Stimulated activated CD4-positive, alpha-beta T cell treated with anti-CD3 and anti-CD28 coated beads, TNF-alpha, amount 100 ng/mL, for 1 hour (primary cell): ENCODE results near the gene CPNE2.
A peak's percentile ranks its signal among the peaks of the same experiment; 100 is the strongest.
"Not testable (repeated sequence)": the region's sequence is repeated elsewhere in the genome, so short reads cannot be mapped to it uniquely, and the experiment has no call there.

ENCODE experiments used
- DNase-seq, 3 donors: peaks; one replicate each; pipeline ENCODE4 v3.0.0-alpha.2; 2020; ENCODE audit warnings: low read depth in 3 of 3, low spot score in 1 of 3

Gene CPNE2

DNA sequence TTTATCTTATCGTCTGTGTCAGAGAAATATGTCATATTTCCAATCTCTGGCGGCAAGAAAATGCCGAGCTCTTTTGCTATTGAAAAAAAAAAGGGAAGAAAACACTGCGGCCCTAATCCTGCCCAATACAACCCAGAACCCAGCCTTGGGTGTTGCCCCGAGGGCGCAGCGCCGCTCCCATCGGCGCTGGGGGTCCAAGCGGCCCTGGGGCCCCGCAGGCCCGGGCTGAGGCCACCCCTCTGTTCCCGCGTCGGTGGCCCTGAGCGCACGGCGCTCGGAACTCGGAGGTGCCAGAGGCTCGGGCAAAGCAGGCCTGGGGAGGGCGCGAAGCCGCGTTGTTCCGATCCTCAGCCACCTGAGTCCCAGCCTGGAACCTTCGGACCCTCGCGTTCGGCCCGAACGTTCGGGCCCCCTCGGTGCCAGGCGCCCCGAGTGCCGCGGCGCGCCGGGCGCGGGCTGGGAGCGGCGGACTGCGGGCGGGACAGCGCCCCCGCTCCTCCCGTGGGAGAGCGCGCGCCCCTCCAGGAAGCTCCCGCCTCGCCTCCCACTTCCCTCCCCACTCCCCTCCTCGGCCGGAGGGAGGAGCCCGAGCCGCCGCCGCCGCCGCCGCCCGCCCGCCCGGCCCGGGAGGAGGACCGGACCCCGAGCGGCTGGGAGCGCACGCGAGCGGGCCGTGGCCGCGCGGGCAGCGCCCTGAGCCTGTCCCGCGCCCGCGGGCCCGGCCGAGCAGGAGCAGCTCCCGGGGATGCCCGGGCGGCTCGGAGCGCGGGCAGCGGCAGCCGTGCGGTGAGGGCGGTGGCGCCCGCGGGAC, at the start of gene CPNE2:
TSS of gene CPNE2 (plus strand) at position 609 of the 811 bp plus-strand sequence. CDS start 18,160 bp downstream, outside the sequence.
- peak in 1 of 3 donors; percentile 10 for DNase-seq

DNA sequence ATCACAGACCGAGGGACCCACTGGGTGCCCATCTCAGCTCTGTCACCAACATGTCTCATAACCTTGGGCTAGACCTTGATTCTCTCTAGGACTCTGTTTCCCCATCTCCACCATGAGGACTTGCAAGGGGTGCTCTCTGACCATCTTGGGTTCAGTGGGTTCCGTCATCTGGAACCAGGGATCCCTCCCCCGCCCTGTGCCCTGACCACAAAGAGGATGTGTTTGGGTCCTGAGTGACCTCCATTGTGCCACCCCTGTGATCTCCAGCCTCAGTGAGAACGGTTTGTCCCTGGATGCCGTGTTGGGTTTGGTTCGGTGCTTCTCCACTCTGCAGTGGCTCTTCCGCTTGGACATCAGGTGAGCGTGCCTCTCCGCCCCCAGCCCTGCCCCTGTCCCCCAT, 49.1 kb upstream of the CPNE2 start:
- DNase-seq, result no peak

DNA sequence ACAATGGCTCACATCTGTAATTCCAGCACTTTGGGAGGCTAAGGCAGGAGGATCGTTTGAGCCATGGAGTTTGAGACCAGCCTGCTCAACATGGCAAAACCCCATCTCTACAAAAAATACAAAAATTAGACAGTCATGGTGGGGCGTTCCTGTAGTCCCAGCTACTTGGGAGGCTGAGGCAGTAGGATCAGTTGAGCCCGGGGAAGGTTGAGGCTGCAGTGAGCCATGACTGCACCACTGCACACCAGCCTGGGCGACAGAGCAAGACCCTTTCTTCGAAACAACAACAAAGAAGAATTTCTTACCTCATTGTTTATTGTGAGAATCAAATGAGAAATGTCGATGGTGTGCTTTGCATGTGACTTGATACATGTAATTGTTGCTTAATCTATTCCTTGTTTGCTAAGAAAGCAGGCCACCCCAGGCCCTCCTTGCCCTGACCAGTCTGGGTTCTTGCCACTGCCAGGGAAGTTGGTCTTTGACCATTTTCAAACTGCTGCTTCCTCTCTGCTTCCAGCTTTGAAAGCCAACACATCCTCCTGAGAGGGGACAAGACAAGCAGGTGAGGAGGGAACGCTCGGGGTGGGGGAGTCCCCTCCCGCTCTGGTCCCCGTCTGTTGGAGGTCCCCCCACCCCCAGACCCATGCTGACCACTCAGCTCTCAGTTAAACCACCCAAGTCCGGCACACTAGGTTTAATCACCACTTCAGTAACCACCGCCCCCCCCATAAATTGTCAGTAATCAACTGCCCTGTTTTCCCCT, 47.3 kb upstream of the CPNE2 start:
- no peak for DNase-seq

DNA sequence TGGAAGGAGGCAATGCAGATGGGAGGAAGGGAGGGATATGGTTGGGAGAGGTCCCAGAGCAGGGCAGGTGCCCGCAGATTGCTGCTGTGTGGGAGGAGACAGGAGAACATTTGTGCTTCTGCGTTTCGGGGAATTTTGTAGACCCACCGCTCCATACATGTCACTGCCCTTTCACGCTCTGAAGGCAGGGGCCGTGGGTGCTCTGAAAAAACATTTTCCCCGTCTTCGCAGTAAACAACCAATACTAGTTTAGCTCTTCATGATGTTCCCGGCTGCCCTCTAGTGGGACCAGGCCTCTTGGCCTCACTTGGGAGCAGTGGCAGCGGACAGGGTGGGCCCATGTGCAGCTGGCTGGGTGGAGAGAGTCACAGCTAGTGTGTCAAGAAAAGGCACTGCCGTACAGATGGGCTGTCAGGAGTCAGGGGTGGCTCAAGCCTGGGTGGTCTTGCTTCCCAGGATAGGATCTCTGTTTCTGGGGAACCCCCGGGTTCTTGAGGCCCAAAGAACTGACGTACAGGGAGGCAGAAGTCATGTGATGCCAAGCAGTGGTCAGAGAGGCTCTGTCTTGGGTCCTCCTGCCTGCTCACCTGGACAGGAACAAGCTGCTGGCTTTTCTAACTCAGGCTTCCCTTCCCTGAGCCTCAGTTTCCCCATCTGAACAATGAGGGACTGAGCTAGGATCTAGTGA, 46.5 kb upstream of the CPNE2 start:
- DNase-seq, result no peak

DNA sequence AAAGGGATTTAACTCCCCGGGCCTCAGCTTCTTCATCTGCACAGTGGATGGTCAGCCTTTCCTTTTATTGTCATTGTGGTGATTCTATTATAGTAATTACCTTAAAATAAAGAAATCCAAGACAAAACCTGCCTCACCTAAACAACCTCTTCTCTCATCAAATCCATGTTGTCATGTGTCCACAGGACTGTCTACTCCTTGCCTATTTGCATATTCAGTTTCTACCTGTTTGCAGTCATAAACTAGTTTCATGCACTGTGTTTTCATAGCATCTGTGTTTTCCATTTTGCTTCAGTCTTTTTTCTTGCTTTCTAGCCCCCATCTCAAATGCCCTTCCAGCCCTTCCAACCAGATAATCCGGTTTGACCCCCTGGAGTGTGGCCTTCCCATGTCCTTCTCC, 44.3 kb upstream of the CPNE2 start:
- DNase-seq, result no peak

DNA sequence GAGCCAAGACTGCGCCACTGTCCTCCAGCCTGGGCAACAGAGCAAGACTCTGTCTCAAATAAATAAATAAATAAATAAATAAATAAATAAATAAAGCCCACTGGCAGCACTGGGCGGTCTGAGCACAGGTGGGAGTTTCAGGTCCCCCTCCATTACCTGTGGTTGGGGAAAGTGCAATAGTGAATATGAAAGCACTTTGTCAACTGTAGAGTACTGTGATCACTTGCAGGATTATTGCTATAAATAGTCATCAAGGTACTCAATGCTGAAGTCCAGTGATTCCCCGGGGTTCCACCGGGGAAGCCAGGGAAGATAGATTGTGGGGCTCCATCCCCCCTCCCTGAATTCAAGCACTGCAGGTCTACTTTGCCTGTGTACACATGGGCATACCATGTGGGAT, 42.7 kb upstream of the CPNE2 start:
- DNase-seq, result no peak

DNA sequence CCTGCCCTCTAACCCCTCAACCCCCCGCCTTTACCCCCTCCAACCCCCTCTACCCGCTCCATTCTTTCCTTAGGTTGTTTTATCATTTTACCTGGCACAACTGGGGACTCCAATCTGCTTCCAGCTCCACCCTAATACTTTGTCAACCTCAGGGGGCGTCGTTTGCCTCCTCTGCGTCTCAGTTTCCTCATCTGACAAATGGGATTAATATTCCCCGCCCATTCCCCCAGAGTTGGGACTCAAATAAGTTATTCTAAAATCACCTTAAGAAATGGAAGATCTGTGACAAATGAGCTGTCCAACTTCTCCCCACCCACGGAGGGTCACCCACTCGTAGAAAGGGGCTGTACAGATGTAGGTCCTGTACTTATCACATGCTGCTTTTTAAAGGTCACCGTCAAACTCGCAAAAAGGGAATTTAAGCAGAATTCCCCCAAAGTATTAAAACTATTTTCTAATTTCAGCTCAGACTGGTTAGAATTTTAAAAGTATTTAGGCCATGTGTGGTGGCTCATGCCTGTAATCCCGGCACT, 40.6 kb upstream of the CPNE2 start:
- no peak for DNase-seq

DNA sequence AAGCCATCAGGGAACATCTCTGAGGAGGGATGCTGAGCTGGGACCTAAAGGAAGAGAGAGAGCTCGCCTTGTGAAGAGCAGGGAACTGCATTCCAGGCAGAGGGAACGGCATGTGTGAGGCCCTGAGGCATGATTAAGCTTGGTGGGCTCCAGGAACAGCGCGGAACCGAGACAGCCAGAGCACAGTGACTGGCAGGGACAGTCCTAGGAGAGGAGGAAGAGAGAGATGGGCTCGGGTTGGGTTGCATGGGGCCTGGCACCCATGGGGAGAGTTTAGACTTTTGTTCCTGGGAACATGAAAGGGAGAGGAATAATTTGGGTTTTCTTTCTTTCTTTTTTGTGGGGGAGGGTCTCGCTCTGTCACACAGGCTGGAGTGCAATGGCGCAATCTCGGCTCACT, 39.2 kb upstream of the CPNE2 start:
- DNase-seq, result no peak

DNA sequence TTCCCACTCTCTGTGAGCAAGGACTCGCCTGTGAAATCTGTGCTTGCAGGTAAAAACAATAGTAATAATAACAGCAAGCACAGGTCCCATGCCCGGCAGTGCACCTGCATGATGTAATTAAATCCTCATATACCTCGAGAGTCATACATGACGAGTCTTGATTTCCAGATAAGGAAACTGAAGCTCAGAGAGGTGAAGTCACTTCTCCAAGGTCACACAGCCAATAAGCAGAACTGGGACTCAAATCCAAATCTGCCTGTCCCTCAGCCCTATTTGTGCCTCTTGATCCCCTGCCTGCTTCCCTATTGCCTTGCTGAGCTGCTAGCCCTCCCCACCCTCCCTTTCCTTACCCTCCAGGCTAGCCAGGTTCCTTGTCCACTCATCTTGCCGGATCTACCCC, 38.0 kb upstream of the CPNE2 start:
- no peak for DNase-seq

DNA sequence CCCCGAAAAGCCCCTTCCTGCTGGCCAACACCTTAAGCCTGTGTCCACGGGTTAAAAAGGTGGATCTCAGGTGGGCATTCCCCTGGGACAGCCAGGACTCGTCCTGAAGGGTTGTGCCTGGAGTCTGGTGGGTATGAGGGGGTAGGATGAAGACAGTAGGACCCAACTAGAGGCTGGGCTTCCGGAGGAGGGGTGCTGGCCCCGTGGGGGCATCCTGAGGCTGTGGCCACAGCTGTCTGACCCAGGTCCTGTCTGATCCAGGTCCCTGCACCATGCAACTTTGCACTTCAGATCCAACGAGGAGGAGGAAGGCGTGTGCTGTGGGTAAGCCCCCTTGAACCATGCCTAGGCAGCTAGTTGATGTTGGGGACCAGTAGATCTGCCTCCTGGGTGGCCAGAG, 37.6 kb upstream of the CPNE2 start:
- DNase-seq, result no peak

DNA sequence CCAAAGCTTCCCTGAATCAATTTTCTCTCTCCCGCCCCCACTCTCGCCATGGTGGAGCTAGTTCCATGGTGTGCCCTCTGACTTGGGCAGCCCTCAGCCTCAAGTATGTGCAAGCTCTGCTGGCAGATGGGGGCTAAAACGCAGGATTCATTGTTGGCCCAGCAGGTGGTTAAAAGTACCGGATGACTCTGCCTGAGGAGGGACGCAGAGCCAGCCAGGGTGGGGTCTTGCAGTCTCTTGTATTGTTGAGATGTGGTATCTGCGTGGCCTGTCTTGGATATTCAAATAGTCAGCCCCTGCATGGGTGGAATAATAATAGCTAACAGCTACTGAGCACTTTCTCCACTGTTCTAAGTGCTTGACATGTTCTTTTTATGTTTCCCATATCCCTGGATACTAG, 36.7 kb upstream of the CPNE2 start:
- DNase-seq, result no peak

DNA sequence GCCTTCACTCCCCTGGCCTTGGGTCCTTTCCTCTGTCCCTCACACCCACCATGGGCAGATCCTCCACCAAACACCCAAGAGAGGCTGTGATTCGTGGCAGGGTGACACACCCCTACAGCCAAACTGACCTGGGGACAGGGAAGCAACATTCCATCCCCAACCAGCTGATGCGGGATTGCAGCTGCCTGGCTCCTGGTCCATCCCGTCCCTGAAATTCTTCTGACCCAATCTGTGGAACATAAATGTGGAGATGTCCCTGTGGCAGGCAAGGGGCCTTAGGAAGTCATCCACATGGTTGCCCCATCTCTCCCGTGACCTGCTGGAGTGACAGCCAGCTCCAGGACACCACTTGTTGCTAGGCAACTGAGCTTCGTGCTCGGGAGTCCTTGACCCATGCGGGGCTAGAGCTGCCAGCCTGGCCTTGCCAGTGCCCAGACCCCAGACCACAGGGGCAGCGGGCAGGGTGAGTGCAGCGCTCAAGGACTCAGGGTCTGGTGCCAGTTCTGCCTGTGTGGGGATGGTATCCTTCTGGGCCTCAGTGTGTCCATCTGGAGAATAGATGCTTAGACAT, 34.0 kb upstream of the CPNE2 start:
- DNase-seq, result no peak

DNA sequence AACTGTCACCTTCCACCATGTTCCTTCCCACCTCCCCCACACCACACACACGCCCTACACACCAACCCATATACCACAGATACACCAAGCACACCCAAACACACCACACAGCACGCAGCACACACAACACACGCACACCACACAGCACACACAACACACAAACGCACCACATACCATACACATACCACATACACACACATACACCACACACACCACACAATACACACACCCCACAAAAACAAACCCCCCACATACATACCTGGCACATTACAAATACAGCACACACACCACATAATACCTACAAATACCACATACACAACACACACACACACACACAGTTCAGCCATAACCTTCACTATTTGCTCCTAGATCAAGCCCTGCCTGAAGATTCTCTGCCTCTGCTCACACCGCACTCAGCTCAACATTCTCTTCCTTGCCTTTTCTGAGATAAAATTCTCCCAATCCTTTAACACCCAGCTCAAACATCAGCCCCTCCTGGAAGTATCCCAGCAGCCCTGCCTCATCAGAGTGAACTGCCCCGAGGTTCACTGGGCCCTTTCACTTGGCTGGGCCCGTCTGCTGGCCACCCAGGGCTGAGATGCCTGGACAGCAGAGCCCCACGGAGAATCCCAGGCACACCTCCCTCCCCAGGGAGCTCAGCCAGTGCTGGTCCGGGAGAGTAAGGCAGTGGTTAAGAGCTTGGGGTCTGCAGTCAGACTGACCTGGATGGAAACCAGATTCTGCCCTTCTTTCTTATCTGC, 31.9 kb upstream of the CPNE2 start:
- no peak for DNase-seq

DNA sequence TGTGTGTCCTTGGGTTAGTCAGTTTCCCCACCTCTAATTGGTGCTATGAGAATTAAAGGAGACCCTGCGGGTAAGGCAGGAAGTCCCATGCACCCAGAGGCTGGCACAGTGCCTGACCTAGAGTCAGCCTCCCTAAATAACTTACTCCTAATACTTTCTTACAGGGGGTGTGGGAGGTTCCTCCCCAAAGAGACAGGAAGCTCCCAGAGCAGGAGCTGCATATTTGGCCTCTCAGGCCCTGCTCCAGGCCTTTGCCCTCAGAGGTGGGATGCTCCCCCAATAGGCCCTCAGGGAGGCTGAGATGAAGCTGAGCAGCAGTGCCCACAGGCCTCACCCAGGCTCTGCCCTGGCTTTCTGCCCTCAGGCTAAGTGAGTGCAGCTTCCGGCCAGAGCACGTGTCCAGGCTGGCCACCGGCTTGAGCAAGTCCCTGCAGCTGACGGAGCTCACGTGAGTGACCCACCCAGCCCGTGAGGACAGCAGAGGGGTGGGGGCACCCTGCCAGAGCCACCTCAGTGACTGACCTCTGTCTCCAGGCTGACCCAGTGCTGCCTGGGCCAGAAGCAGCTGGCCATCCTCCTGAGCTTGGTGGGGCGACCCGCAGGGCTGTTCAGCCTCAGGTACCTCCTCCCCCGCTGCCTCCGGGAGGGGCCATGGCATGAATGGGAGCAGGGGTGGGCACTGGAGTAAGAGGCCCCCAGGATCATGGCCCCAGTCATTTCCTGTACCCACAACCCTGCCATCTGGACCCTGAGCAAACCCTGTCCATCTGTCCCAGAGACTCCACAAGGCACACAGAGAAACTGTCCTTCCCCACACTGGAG, 31.1 kb upstream of the CPNE2 start:
- no peak for DNase-seq

DNA sequence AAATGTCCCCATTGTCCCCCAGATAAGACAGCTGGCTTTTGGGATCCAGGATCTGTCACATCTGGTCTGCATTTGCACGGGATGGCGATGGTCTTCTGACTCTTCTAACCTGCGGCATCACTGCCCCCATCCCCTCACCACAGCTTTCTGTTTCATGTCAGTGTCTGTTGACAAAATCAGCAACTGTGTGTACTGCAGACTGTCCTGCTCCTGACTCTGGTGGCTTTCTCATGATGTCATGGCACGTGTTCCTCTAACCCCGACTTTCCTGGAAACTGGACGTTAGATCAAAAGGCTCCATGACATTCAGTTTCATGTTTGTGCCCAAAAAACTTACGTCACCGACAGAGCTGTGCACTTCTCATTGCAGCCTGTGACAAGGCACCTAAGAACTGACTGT, 30.1 kb upstream of the CPNE2 start:
- no peak for DNase-seq

DNA sequence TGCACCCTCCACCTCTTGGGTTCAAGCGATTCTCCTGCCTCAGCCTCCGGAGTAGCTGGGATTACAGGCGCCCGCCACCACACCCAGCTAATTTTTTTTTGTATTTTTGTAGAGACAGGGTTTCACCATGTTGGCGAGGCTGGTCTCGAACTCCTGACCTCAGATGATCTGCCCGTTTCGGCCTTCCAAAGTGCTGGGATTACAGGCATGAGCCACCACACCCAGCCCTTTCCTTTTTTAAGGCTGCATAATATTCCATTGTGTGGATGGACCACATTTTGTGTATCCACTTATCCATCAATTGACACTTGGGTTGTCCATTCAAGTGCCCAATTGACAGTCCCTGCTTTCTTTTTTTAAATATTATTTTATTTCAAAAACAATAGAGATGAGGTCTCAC, 29.2 kb upstream of the CPNE2 start:
- DNase-seq, result not testable (repeated sequence)

DNA sequence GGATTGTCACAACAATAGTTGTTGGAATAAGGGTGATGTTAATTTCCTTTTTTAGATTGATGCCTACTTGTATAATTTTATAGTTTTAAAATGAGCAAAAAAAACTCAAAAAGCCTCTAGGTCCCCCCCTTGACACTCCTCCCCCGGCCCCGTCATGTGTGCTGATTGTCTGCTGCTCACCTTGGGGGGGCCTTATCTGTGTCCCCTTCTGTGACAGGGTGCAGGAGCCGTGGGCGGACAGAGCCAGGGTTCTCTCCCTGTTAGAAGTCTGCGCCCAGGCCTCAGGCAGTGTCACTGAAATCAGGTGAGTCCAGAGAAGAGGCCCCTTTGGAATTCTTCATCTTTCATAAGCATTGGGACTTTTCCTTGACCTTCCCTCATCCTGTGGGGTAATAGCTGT, 27.4 kb upstream of the CPNE2 start:
- DNase-seq, result no peak

DNA sequence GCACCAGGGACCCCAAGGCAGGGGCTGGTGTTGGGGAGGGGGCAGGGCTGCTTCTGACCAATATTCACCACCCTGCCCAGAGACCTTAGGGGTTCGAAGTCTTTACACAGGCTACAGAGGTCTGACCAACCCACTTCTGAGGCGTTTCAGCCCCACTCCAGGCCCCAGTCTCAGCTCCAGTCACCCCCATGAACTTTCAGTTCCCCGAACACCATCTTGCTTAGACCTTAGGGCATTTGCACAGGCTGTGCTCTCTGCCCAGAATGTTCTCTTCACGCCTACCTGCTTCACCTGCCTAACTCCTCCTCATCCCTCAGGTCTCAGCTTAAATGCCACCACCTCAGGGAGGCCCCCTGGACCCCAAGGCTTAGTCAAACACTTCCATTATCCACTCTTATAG, 25.8 kb upstream of the CPNE2 start:
- DNase-seq, result no peak

DNA sequence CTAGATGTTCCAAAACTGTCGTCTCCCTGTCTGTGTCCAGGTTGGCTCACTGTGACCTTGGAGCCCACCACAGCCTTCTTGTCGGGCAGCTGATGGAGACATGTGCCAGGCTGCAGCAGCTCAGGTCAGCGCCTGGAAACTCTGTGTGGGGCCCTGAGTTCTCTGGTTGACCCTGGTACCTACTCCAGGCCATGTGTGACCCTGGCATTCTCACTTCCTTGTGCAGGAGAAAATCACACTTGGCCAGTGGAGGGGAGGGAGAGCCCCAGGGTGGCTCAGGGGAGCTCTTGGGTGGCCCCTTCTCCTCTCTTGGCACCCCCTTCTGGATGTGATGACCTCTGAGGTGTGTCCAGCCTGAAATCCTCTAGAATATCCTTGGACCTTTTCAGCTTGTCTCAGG, 25.0 kb upstream of the CPNE2 start:
- no peak for DNase-seq

DNA sequence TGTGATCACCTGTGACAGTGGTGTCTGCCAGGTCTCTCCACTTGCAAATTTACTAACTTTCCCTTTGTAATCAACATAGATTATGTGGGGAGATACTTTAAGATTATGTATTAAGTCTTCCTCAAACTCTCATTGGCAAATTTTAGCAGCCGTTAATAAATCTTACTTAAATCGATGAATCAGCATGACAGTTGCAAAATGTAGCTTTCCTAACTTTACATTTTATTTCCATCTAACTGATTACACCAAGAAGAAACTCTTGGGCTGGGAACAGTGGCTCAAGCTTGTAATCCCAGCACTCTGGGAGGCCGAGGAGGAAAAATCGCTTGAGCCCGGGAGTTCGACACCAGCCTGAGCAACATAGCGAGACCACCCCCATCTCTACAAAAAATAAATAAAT, 23.3 kb upstream of the CPNE2 start:
- no peak for DNase-seq
